Measurements from ENCODE around the gene OR4C15. TPM values are rescaled to one million over a fixed set of nuclear protein-coding genes. Genes with fewer than 3 reads are reported as not detected.

OR4C15 gene
- not detected in 2 replicates for total RNA-seq

DNA sequence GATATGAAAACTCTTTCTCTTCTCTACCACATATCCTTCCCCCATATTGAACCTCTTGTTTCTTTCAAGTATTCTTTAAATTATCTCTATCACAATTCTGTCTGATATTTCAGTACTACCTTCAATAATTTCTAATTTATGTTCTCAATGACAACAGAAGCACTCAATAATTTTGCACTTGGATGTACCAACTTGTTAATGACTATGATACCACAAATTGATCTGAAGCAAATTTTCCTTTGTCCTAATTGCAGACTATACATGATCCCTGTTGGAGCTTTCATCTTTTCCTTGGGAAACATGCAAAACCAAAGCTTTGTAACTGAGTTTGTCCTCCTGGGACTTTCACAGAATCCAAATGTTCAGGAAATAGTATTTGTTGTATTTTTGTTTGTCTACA is at the start of gene OR4C15:
Gene OR4C15 (plus strand): TSS at position 301 of the 400 bp plus-strand sequence. CDS start 0 bp downstream, at position 301.

GRCh38 chr11:55571828-55572227 is 17.6 kb downstream of the OR4C15 start, which contains the start of gene OR4C16:
Gene OR4C16 (plus strand): TSS chr11:55572128. CDS start chr11:55572128, 0 bp downstream.

Other genes with a start within 250 kb of the OR4C15 start
- gene OR4A16, start 211.3 kb upstream of the OR4C15 start, total RNA-seq, result not detected in 2 replicates
- gene OR4A15, start 186.5 kb upstream of the OR4C15 start, total RNA-seq, result not detected in 2 replicates
- not detected in 2 replicates for gene OR4C16, start 17.7 kb downstream of the OR4C15 start, total RNA-seq
- gene OR4C11, start 53.2 kb downstream of the OR4C15 start, total RNA-seq, result not detected in 2 replicates
- gene OR4P4, start 80.6 kb downstream of the OR4C15 start, total RNA-seq, result not detected in 2 replicates
- gene OR4S2, start 93.9 kb downstream of the OR4C15 start, total RNA-seq, result not detected in 2 replicates
- gene OR4C6, start 107.7 kb downstream of the OR4C15 start, total RNA-seq, result not detected in 2 replicates
- not detected in 2 replicates for gene OR5D13, start 219.0 kb downstream of the OR4C15 start, total RNA-seq
- not detected in 2 replicates for gene OR5D14, start 241.1 kb downstream of the OR4C15 start, total RNA-seq